Hepatic stellate cell (primary cell): Measurements from ENCODE around the gene HYAL3.

Source experiments
- DNase-seq: peaks from one replicate; pipeline ENCODE4 v3.0.0; 2011; ENCODE audit warnings: low spot score

The HYAL3 gene

GRCh38 chr3:50298836-50299637 is at the start of gene HYAL3, which contains the start of gene NAA80:
Gene HYAL3 (minus strand): TSS chr3:50299405. CDS start chr3:50295602, 3,803 bp downstream.
Gene NAA80 (minus strand): TSS chr3:50299405. CDS start chr3:50297463, 1,942 bp downstream.
- DNase-seq = peak; percentile 100

GRCh38 chr3:50347187-50347813 is 48.1 kb upstream of the HYAL3 start:
- DNase-seq = peak; percentile 78

- DNase-seq = peak; percentile 93
These were observed 46.5 kb upstream of the HYAL3 start, which contains the start of gene ZMYND10 for GRCh38 chr3:50345586-50346234. Gene ZMYND10 (minus strand): TSS chr3:50345732. CDS start chr3:50345579, 153 bp downstream.

- DNase-seq = no peak
These were observed 45.8 kb upstream of the HYAL3 start for GRCh38 chr3:50345008-50345407.

GRCh38 chr3:50342813-50343633 is 43.8 kb upstream of the HYAL3 start:
- no peak for DNase-seq

- DNase-seq = no peak
These were observed 42.9 kb upstream of the HYAL3 start for GRCh38 chr3:50341996-50342650.

- no peak for DNase-seq
These were observed 42.3 kb upstream of the HYAL3 start for GRCh38 chr3:50341537-50341936.

- peak; percentile 81 for DNase-seq
These were observed 41.5 kb upstream of the HYAL3 start, which contains the start of gene RASSF1 for GRCh38 chr3:50340448-50341329. Gene RASSF1 (minus strand): TSS chr3:50340836. CDS start chr3:50340805, 31 bp downstream.

- no peak for DNase-seq
These were observed 40.9 kb upstream of the HYAL3 start for GRCh38 chr3:50340147-50340447.

GRCh38 chr3:50339485-50340146 is 40.4 kb upstream of the HYAL3 start:
- DNase-seq = peak; percentile 86

- no peak for DNase-seq
These were observed 39.8 kb upstream of the HYAL3 start for GRCh38 chr3:50338965-50339364.

GRCh38 chr3:50337175-50337861 is 38.1 kb upstream of the HYAL3 start:
- DNase-seq = peak; percentile 99

- peak; percentile 54 for DNase-seq
These were observed 37.4 kb upstream of the HYAL3 start for GRCh38 chr3:50336452-50337174.

GRCh38 chr3:50334339-50335075 is 35.3 kb upstream of the HYAL3 start:
- DNase-seq = no peak

GRCh38 chr3:50333744-50334328 is 34.6 kb upstream of the HYAL3 start:
- DNase-seq = peak; percentile 93

- no peak for DNase-seq
These were observed 32.2 kb upstream of the HYAL3 start for GRCh38 chr3:50331364-50331907.

- no peak for DNase-seq
These were observed 31.1 kb upstream of the HYAL3 start for GRCh38 chr3:50330330-50330729.
